Testis (tissue), 2 donors: ENCODE results near the gene TBX5.

ENCODE experiments used
- POLR2A ChIP-seq: fragments of 450-650 bp; IDR thresholded peaks from one replicate; pipeline ENCODE4 v1.6.1; 2017; ENCODE audit warnings: antibody characterized with exemption, mild to moderate bottlenecking, moderate library complexity
- TF ChIP-seq, protein P1 (sequence below), 3 experiments: fragments of 450-650 bp in 2 of 3; fragments of 200-600 bp in 1 of 3; sonication (generic) in 1 of 3; IDR thresholded peaks; one replicate each; pipeline ENCODE4 v1.5.1; 2016 to 2019; ENCODE audit warnings: antibody characterized with exemption in 3 of 3, mild to moderate bottlenecking in 2 of 3, moderate library complexity in 1 of 3

DNA sequence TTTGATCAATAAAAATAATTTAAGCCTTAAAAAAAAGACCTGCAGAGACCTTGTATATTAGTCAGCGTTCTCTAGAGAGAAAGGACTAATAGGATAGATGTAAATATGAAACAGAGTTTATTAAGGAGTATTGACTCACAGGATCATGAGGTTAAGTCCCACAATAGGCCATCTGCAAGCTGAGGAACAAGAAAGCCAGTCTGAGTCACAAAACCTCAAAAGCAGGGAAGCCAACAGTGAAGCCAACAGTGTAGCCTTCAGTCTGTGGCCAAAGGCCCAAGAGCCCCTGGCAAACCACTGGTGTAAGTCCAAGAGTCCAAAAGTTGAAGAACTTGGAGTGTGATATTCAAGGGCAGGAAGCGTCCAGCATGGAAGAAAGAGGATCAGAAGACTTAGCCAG, 66.3 kb downstream of the TBX5 start:
- no peak for TF ChIP-seq POLR2A
- TF ChIP-seq, protein P1, sequence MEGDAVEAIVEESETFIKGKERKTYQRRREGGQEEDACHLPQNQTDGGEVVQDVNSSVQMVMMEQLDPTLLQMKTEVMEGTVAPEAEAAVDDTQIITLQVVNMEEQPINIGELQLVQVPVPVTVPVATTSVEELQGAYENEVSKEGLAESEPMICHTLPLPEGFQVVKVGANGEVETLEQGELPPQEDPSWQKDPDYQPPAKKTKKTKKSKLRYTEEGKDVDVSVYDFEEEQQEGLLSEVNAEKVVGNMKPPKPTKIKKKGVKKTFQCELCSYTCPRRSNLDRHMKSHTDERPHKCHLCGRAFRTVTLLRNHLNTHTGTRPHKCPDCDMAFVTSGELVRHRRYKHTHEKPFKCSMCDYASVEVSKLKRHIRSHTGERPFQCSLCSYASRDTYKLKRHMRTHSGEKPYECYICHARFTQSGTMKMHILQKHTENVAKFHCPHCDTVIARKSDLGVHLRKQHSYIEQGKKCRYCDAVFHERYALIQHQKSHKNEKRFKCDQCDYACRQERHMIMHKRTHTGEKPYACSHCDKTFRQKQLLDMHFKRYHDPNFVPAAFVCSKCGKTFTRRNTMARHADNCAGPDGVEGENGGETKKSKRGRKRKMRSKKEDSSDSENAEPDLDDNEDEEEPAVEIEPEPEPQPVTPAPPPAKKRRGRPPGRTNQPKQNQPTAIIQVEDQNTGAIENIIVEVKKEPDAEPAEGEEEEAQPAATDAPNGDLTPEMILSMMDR (IDR thresholded peaks at IDR 0.05): no peak
